ENCODE measurements around the gene SPDYE18.
"Not testable (repeated sequence)": the region's sequence is repeated elsewhere in the genome, so short reads cannot be mapped to it uniquely, and the experiment has no call there.

The SPDYE18 gene

DNA sequence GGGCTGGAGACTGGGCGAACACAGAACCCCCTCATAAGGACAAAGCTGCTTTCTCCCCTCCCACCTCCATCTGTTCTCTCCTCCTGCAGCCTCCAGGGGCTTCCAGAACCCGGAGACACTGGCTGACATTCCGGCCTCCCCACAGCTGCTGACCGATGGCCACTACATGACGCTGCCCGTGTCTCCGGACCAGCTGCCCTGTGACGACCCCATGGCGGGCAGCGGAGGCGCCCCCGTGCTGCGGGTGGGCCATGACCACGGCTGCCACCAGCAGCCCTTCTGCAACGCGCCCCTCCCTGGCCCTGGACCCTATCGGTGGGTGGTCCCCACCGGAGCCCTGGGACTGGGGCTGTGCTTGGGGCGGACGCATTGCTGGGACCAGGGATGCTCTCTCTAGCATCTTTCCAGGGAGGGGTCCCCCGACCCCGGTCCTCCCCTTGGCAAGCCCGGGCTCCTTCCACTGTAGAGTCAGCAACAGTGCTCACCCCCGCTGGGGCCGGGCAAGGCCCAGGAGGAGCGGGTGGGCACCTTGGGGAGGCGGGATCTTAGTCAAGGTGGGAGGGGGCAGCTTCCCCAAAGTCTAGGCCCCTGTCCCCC lies 56.8 kb downstream of the SPDYE18 start:
- DNase-seq (ENCODE audit: low read depth) = not testable (repeated sequence)

DNA sequence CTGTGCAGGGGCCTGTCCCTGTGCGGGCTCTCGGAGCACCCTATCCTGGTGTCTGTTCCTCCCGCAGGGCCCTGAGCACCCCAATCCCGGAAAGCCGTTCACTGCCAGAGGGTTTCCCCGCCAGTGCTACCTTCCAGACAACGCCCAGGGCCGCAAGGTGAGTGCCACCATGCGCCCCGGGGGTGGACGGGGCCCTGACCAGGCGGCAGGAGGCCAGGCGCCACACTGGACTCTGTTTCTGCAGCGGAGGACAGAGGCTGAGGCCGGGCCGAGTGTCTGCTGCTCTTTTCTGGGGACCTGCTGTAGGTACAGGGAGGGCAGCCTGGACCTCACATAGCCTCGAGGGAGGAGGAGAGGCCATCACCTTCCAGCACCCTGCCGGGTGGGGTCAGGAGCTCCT lies 58.2 kb downstream of the SPDYE18 start:
- DNase-seq (ENCODE audit: low read depth) = not testable (repeated sequence)

GRCh38 chr7:77003241-77003640 lies 59.1 kb downstream of the SPDYE18 start:
- DNase-seq (ENCODE audit: low read depth) = not testable (repeated sequence)

- DNase-seq (ENCODE audit: low read depth) = not testable (repeated sequence)
Observed at GRCh38 chr7:77002678-77003233, 59.6 kb downstream of the SPDYE18 start.

DNA sequence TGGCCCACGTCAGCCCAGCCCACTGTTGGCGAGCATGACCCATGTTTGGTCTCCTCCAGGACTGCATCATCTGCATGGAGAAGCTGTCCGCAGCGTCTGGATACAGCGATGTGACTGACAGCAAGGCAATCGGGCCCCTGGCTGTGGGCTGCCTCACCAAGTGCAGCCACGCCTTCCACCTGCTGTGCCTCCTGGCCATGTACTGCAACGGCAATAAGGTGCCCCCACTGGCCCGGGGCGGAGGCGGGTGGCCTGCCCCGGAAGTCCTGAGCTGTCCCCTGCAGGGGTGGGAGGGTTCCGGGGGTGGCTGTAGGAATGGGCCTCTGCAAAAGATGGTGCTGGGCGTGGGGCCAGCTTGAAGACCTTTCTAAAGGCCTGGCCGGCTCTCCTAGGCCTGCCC lies 60.3 kb downstream of the SPDYE18 start:
- DNase-seq (ENCODE audit: low read depth) = not testable (repeated sequence)
